OCI-LY7 (cell line): ENCODE data around the gene KDM1A. TPM values are rescaled to one million over a fixed set of nuclear protein-coding genes. Genes with fewer than 3 reads are reported as not detected.
"Not testable (repeated sequence)": the region's sequence is repeated elsewhere in the genome, so short reads cannot be mapped to it uniquely, and the experiment has no call there.

Experiments used
- BruUV-seq: library from RNA; stranded (reverse); fragments of 400-500 nt; replicated peaks from 2 replicates; lab custom pipeline; 2021; lab: Mats Ljungman, UMichigan
- CTCF ChIA-PET: fragments of 300-600 bp; sonication (Branson Sonifier 250); formaldehyde crosslinking; loops from one replicate; lab custom pipeline; 2022; ENCODE audit warnings: antibody characterized with exemption; ENCODE audit not compliant: unreplicated experiment; lab: Charles Lee
- POLR2A ChIA-PET: fragments of 300-600 bp; sonication (Branson Sonifier 250); formaldehyde crosslinking; loops from one replicate; lab custom pipeline; 2022; ENCODE audit warnings: antibody characterized with exemption; lab: Charles Lee
- DNase-seq: peaks from one replicate; pipeline ENCODE4 v3.0.0-alpha.2; 2015; ENCODE audit warnings: low spot score
- H2AFZ ChIP-seq: fragments of 200-600 bp; sonication (generic), shearing (Covaris generic); 2 replicates; pipeline ENCODE4 v1.6.1; 2014; ENCODE audit warnings: mild to moderate bottlenecking, antibody characterized with exemption, low read length, moderate library complexity
- H3K27ac ChIP-seq: fragments of 200-600 bp; sonication (generic); 2 replicates; pipeline ENCODE4 v1.5.1; 2014; ENCODE audit warnings: mixed run types, low read depth, mild to moderate bottlenecking, moderate library complexity, low read length, inconsistent platforms; ENCODE audit not compliant: poor library complexity, severe bottlenecking
- H3K36me3 ChIP-seq: fragments of 200-600 bp; sonication (generic); 2 replicates; pipeline ENCODE4 v1.6.1; 2014; ENCODE audit warnings: mild to moderate bottlenecking, antibody characterized with exemption, low read length, moderate library complexity, mixed read lengths; ENCODE audit not compliant: insufficient read depth
- H3K4me1 ChIP-seq: fragments of 200-600 bp; sonication (generic); 2 replicates; pipeline ENCODE4 v1.5.1; 2014; ENCODE audit warnings: mild to moderate bottlenecking, low read length; ENCODE audit not compliant: insufficient read depth, poor library complexity, severe bottlenecking
- H3K4me2 ChIP-seq: fragments of 200-600 bp; sonication (generic); 2 replicates; pipeline ENCODE4 v1.6.1; 2014; ENCODE audit warnings: mild to moderate bottlenecking, low read length
- H3K4me3 ChIP-seq: fragments of 200-600 bp; sonication (generic); 2 replicates; pipeline ENCODE4 v1.5.1; 2014; ENCODE audit warnings: mild to moderate bottlenecking, low read depth, low read length; ENCODE audit not compliant: poor library complexity, severe bottlenecking
- H3K79me2 ChIP-seq: fragments of 200-600 bp; sonication (generic); 2 replicates; pipeline ENCODE4 v1.6.1; 2016; ENCODE audit warnings: low read depth, mild to moderate bottlenecking, low read length, moderate library complexity, mixed read lengths; ENCODE audit not compliant: insufficient read depth
- H3K9me2 ChIP-seq: fragments of 200-600 bp; sonication (generic); 2 replicates; pipeline ENCODE4 v1.6.1; 2016; ENCODE audit warnings: mild to moderate bottlenecking, low read length, mixed read lengths; ENCODE audit not compliant: insufficient read depth
- H3K9me3 ChIP-seq: fragments of 200-600 bp; sonication (generic); 2 replicates; pipeline ENCODE4 v1.6.1; 2014; ENCODE audit warnings: mild to moderate bottlenecking, mixed run types, low read length, mixed read lengths
- H4K20me1 ChIP-seq: fragments of 200-600 bp; sonication (generic); 2 replicates; pipeline ENCODE4 v1.6.1; 2014; ENCODE audit warnings: mild to moderate bottlenecking, antibody characterized with exemption, low read length, moderate library complexity, mixed read lengths; ENCODE audit not compliant: insufficient read depth
- EZH2phosphoT487 ChIP-seq: fragments of 200-600 bp; sonication (generic); IDR thresholded peaks from 2 replicates; pipeline ENCODE4 v1.6.1; 2018; ENCODE audit warnings: low read depth, borderline replicate concordance, mild to moderate bottlenecking, mixed run types, antibody characterized with exemption, low read length, moderate library complexity, mixed read lengths
- intact Hi-C: fragments of 100-400 bp; cut with micrococcal nuclease; formaldehyde crosslinking; loops from one replicate; pipeline ENCODE4 v1.10.0; 2022; ENCODE audit not compliant: unreplicated experiment
- total RNA-seq, 2 experiments: library from RNA; depleted of rRNA in 1 of 2; stranded (reverse); fragments of >200 nt in 1 of 2; shearing (Covaris generic) in 1 of 2; gene quantifications; 2 replicates each; pipeline ENCODE4 v1.2.3, GENCODE V29; 2014 to 2022
- TF ChIP-seq, protein P1 (sequence below): fragments of 200-600 bp; sonication (generic); conservative IDR thresholded peaks from 2 replicates; pipeline ENCODE4 v1.5.1; 2014; ENCODE audit warnings: mild to moderate bottlenecking, antibody characterized with exemption, low read length, moderate library complexity, mixed read lengths

The KDM1A gene
- total RNA-seq, 2 experiments from 2014 or later, result 88.8 to 95.5 TPM

DNA sequence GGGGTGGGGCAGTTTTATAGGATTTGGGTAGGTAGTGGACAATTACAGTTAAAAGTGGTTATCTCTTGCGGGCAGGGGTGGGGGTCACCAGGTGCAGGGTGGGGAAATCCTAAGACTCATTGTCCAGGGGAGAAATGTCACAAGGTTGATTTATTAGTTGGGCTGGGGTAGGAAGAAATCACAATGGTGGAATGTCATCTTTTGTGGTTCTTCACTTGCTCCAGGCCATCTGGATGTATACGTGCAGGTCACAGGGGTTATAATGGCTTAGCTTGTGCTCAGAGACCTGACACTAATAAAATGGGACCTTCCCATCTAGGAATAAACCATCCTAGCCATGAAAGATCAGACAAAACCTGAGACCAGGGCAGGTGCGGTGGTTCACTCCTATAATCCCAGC is 15.2 kb upstream of the KDM1A start:
- no peaks in the 10 kb centered on the region for H3K36me3 ChIP-seq
- POLR2A ChIA-PET, result no interaction called here
- no peak overlapping the region for H3K27ac ChIP-seq
- H3K4me2 ChIP-seq, result no peak overlapping the region
- H3K79me2 ChIP-seq, result no peaks in the 10 kb centered on the region
- intact Hi-C loops, result no loop called here
- no peaks in the 10 kb centered on the region for H3K9me3 ChIP-seq
- no peaks in the 10 kb centered on the region for H4K20me1 ChIP-seq
- BruUV-seq, result no TSS peak
- CTCF ChIA-PET, result no interaction called here
- no peak for DNase-seq
- no peak overlapping the region for H2AFZ ChIP-seq
- no peaks in the 10 kb centered on the region for H3K9me2 ChIP-seq
- H3K4me3 ChIP-seq, result no peak overlapping the region
- TF ChIP-seq EZH2phosphoT487, result no peak
- TF ChIP-seq, protein P1, sequence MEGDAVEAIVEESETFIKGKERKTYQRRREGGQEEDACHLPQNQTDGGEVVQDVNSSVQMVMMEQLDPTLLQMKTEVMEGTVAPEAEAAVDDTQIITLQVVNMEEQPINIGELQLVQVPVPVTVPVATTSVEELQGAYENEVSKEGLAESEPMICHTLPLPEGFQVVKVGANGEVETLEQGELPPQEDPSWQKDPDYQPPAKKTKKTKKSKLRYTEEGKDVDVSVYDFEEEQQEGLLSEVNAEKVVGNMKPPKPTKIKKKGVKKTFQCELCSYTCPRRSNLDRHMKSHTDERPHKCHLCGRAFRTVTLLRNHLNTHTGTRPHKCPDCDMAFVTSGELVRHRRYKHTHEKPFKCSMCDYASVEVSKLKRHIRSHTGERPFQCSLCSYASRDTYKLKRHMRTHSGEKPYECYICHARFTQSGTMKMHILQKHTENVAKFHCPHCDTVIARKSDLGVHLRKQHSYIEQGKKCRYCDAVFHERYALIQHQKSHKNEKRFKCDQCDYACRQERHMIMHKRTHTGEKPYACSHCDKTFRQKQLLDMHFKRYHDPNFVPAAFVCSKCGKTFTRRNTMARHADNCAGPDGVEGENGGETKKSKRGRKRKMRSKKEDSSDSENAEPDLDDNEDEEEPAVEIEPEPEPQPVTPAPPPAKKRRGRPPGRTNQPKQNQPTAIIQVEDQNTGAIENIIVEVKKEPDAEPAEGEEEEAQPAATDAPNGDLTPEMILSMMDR, result no peak
- no peaks in the 10 kb centered on the region for H3K4me1 ChIP-seq

DNA sequence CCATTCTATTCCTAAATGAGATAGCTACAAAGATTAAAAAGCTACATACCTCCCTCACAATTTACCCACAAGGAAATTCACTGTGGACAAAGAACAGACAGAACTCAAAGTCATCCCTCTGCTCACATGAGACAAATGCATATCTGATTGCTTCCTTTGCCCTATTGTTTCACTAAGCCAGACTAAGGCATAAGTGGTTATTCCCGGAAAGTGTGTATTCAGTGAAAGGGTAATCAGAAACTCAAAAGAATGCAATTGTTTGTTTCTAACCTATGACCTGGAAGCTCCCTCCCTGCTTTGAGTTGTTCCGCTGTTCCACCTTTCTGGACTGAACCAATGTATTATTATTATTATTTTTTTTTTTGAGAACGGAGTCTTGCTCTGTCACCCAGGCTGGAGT is 14.5 kb upstream of the KDM1A start:
- H3K36me3 ChIP-seq, DNase-seq, H3K27ac ChIP-seq, POLR2A ChIA-PET, H3K9me3 ChIP-seq, H4K20me1 ChIP-seq, H3K79me2 ChIP-seq, intact Hi-C loops, H3K4me1 ChIP-seq, BruUV-seq, H2AFZ ChIP-seq, CTCF ChIA-PET, H3K9me2 ChIP-seq, H3K4me2 ChIP-seq, H3K4me3 ChIP-seq: not testable (repeated sequence)

DNA sequence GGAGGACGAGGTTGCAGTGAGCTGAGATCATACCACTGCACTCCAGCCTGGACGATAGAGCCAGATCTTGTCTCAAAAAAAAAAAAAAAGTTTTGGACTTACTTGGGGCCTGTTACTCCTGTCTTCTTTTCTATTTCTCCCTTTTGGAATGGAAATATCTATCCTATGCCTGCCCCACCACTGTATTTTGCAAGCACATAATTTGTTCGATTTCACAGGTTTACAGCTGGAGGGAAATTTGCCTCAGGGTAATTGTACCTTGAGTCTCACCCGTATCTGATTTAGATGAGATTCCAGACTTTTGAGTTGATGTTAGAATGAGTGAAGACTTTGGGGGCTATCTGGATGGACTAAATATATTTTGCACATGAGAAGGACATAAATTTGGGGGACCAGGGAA is 12.2 kb upstream of the KDM1A start:
- Histone ChIP-seq H4K20me1 (no peaks in the 10 kb centered on the region), H3K27ac (no peak overlapping the region), H3K4me1 (peaks cover 16% of the 10 kb centered on the region), H3K79me2 (no peaks in the 10 kb centered on the region), H3K9me2 (no peaks in the 10 kb centered on the region), H3K36me3 (no peaks in the 10 kb centered on the region), H2AFZ (no peak overlapping the region), H3K9me3 (no peaks in the 10 kb centered on the region), H3K4me2 (no peak overlapping the region), H3K4me3 (no peak overlapping the region)
- CTCF ChIA-PET, result no interaction called here
- no peak for TF ChIP-seq EZH2phosphoT487
- TF ChIP-seq, protein P1, result no peak
- POLR2A ChIA-PET, result no interaction called here
- intact Hi-C loops, result no loop called here
- BruUV-seq, result no TSS peak
- DNase-seq, result no peak
